Measurements from ENCODE around the gene DNMT3A.

DNA sequence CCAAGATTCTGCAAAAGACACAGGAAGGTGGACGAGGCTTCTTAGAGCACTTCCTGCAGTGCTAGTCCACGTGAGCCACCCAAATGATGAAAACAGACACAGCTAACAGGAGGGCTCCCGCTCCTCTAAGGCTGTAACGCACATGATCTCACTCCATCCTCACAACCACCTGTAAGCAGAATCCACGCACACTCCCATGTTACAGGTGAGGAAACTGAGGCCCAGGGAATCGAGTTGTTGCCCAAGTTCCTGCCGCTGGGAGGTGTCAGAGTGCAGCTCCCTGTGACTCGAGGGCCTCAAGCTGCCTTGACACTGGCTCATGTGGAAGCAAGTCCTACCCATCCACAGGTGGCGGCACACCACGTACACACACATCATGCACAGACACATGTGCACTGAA lies 4.4 kb downstream of the DNMT3A start:
- TF ChIP-seq POLR2A (IDR thresholded peaks at IDR 0.05; ENCODE audit: low read length) (no peak), GATA1 (IDR thresholded peaks at IDR 0.05; ENCODE audit: low read depth, low read length) (no peak)
